Endothelial cell of umbilical vein (primary cell): ENCODE results near the gene ZNF614. TPM values are rescaled to one million over a fixed set of nuclear protein-coding genes. Genes with fewer than 3 reads are reported as not detected.

Experiments
- BruUV-seq: library from RNA; stranded (reverse); fragments of 400-500 nt; replicated peaks from 2 replicates; lab custom pipeline; 2021; lab: Mats Ljungman, UMichigan
- CTCF ChIA-PET: fragments of 300-600, 350-600 bp; sonication (Branson Sonifier 250); formaldehyde crosslinking; loops from one replicate; lab custom pipeline; 2021; ENCODE audit warnings: antibody characterized with exemption, inconsistent platforms; lab: Charles Lee
- POLR2A ChIA-PET: fragments of 300-600, 350-600 bp; sonication (Branson Sonifier 250); formaldehyde crosslinking; loops from one replicate; lab custom pipeline; 2021; ENCODE audit warnings: antibody characterized with exemption, inconsistent platforms; lab: Charles Lee
- DNase-seq: peaks from one replicate; pipeline ENCODE4 v3.0.0-alpha.2; 2011; ENCODE audit warnings: low read depth, low spot score
- FAIRE-seq: peaks from 2 replicates; lab custom pipeline; 2011; peaks lifted over from hg19 to GRCh38; lab: Jason Lieb, UNC
- H2AFZ ChIP-seq: 2 replicates; pipeline ENCODE4 v1.6.0; 2012; ENCODE audit warnings: low read depth, low read length, control low read depth, inconsistent platforms
- H3K27ac ChIP-seq: 2 replicates; pipeline ENCODE4 v1.5.1; 2011; ENCODE audit warnings: low read depth, mild to moderate bottlenecking, control low read depth, low read length, moderate library complexity; ENCODE audit not compliant: insufficient read depth
- H3K27me3 ChIP-seq, 2 experiments: 2 replicates each; pipeline versions ENCODE4 v1.6.0 to v1.6.1; 2011; ENCODE audit warnings: low read length in 2 of 2, mixed read lengths in 1 of 2; ENCODE audit not compliant: control insufficient read depth in 2 of 2, insufficient read depth in 2 of 2
- H3K36me3 ChIP-seq, 2 experiments: 2 replicates in 1 of 2; 3 replicates in 1 of 2; pipeline ENCODE4 v1.5.1; 2011; ENCODE audit warnings: low read length in 2 of 2, mild to moderate bottlenecking in 1 of 2, moderate library complexity in 1 of 2; ENCODE audit not compliant: control insufficient read depth in 2 of 2, insufficient read depth in 2 of 2; ENCODE audit errors: extremely low read depth in 1 of 2
- H3K4me1 ChIP-seq: 3 replicates; pipeline ENCODE4 v1.5.1; 2011; ENCODE audit warnings: mild to moderate bottlenecking, low read length; ENCODE audit not compliant: control insufficient read depth, insufficient read depth; ENCODE audit errors: extremely low read depth
- H3K4me2 ChIP-seq: 2 replicates; pipeline ENCODE4 v1.6.1; 2011; ENCODE audit warnings: low read length, control low read depth, mixed read lengths; ENCODE audit not compliant: insufficient read depth
- H3K4me3 ChIP-seq, 3 experiments: fragments of 200-600 bp in 1 of 3; sonication (generic), shearing (Covaris generic) in 1 of 3; replicated peaks in 1 of 3; 2 replicates each; pipeline ENCODE4 v1.5.1; 2011 to 2016; ENCODE audit warnings: control low read depth in 3 of 3, low read length in 3 of 3, mild to moderate bottlenecking in 2 of 3, inconsistent platforms in 1 of 3, low read depth in 1 of 3, moderate library complexity in 1 of 3; ENCODE audit not compliant: insufficient read depth in 1 of 3
- H3K79me2 ChIP-seq: 2 replicates; pipeline ENCODE4 v1.6.0; 2012; ENCODE audit warnings: low read length, inconsistent platforms; ENCODE audit not compliant: control insufficient read depth, insufficient read depth
- H3K9ac ChIP-seq: replicated peaks from 2 replicates; pipeline ENCODE3; 2011; ENCODE audit warnings: low read length, control low read depth; ENCODE audit not compliant: insufficient read depth; ENCODE audit errors: extremely low read depth
- H3K9me1 ChIP-seq: replicated peaks from 3 replicates; pipeline ENCODE4 v1.6.0; 2011; ENCODE audit warnings: mild to moderate bottlenecking, low read length; ENCODE audit not compliant: control insufficient read depth, insufficient read depth; ENCODE audit errors: extremely low read depth
- H3K9me3 ChIP-seq: replicated peaks from 2 replicates; pipeline ENCODE4 v1.5.1; 2012; ENCODE audit warnings: low read length, inconsistent platforms; ENCODE audit not compliant: control insufficient read depth, insufficient read depth
- H4K20me1 ChIP-seq: replicated peaks from 2 replicates; pipeline ENCODE3; 2011; ENCODE audit warnings: mild to moderate bottlenecking, low read length; ENCODE audit not compliant: control insufficient read depth, insufficient read depth; ENCODE audit errors: extremely low read depth
- EZH2 ChIP-seq: IDR thresholded peaks from 2 replicates; pipeline ENCODE4 v1.6.1; 2012; ENCODE audit warnings: borderline replicate concordance, low read depth, mild to moderate bottlenecking, moderate library complexity, low read length, inconsistent platforms; ENCODE audit not compliant: severe bottlenecking
- FOS ChIP-seq: IDR thresholded peaks from 2 replicates; pipeline ENCODE4 v1.6.1; 2011; ENCODE audit warnings: mild to moderate bottlenecking, low read length, moderate library complexity, borderline replicate concordance; ENCODE audit not compliant: insufficient read depth
- GATA2 ChIP-seq: IDR thresholded peaks from 2 replicates; pipeline ENCODE4 v1.7.0; 2011; ENCODE audit warnings: low read depth, mild to moderate bottlenecking, moderate library complexity, mixed read lengths, low read length; ENCODE audit not compliant: insufficient read length, insufficient read depth
- JUN ChIP-seq: IDR thresholded peaks from 2 replicates; pipeline ENCODE4 v1.6.1; 2011; ENCODE audit warnings: borderline replicate concordance, low read depth; ENCODE audit not compliant: insufficient read length, insufficient read depth
- MYC ChIP-seq: IDR thresholded peaks from one replicate; pipeline ENCODE4 v1.6.1; 2011; ENCODE audit warnings: mild to moderate bottlenecking, low read depth, low read length
- POLR2A ChIP-seq: IDR thresholded peaks from 2 replicates; pipeline ENCODE4 v1.6.1; 2012; ENCODE audit warnings: low read depth, mild to moderate bottlenecking, control low read depth, low read length
- POLR2AphosphoS5 ChIP-seq: IDR thresholded peaks from 2 replicates; pipeline ENCODE4 v1.6.1; 2012; ENCODE audit warnings: low read depth, mild to moderate bottlenecking, control low read depth, low read length, moderate library complexity; ENCODE audit not compliant: insufficient read depth
- dilution Hi-C: fragments of 300-500 bp; cut with MboI; formaldehyde crosslinking; loops from one replicate; pipeline ENCODE4 v1.15.0; 2019; ENCODE audit warnings: low sequenced_read_pairs; ENCODE audit not compliant: extremely low pct_ligation_motif_present
- intact Hi-C: fragments of 100-400 bp; cut with micrococcal nuclease; formaldehyde crosslinking; loops from one replicate; pipeline ENCODE4 v1.10.0; 2022
- polyA plus RNA-seq, 4 experiments: library from polyadenylated mRNA; depleted of rRNA in 3 of 4; stranded (reverse) in 3 of 4; unstranded in 1 of 4; fragments of >200 nt; gene quantifications; 2 replicates each; pipeline versions ENCODE4 v1.2.1 to v1.2.3, GENCODE V29; 2011 to 2012; ENCODE audit warnings: missing spikeins in 1 of 4
- total RNA-seq: library from RNA; stranded (reverse); gene quantifications from 2 replicates; pipeline ENCODE4 v1.2.3, GENCODE V29; 2021
- TF ChIP-seq, protein P1 (sequence below), 2 donors: IDR thresholded peaks; 1 replicate in 1 of 2; 2 replicates in 1 of 2; pipeline ENCODE4 v1.5.1; 2011; ENCODE audit warnings: low read length in 2 of 2, mild to moderate bottlenecking in 2 of 2, moderate library complexity in 2 of 2, control low read depth in 1 of 2, inconsistent platforms in 1 of 2, low read depth in 1 of 2; ENCODE audit not compliant: insufficient read depth in 1 of 2; ENCODE audit errors: extremely low read depth in 1 of 2
- TF ChIP-seq, protein P2 (sequence below): IDR thresholded peaks from 2 replicates; pipeline ENCODE4 v1.6.1; 2011; ENCODE audit not compliant: insufficient read depth, insufficient read length

The ZNF614 gene
- total and polyA plus RNA-seq, 2 donors (not counting 3 experiments of a cell fraction or from before 2014, with no cell fraction given): 2.5 to 7.8 TPM

GRCh38 chr19:51986309-51987291 is 41.6 kb downstream of the ZNF614 start, which contains the start of gene ZNF350:
TSS of gene ZNF350 (minus strand) at chr19:51986840. CDS start at chr19:51974360, 12,480 bp downstream.
- H3K9me1 ChIP-seq: no peaks in the 10 kb centered on the region
- BruUV-seq: TSS peak; percentile 59
- no peaks in the 10 kb centered on the region for H3K27me3 ChIP-seq
- H3K9me3 ChIP-seq: no peaks in the 10 kb centered on the region
- peaks cover 2% of the 10 kb centered on the region for H3K4me1 ChIP-seq
- ChIA-PET POLR2A (no interaction called here), CTCF (no interaction called here)
- dilution Hi-C loops: no loop called here
- intact Hi-C loops: loop anchor here (1.0 to 2.0 kb wide), 5 partner anchors 22 to 81 kb away; partner anchors contain the start of genes ZNF432, ZNF613, ZNF614 and ZNF615
- H3K4me3 ChIP-seq: peak within 1 kb of the TSS; percentile 58 to 80 (median 61)
- DNase-seq (peak; percentile 95), FAIRE-seq (peak; percentile 97)
- H3K27ac ChIP-seq: peak within 1 kb of the TSS; percentile 48
- peak within 1 kb of the TSS; percentile 78 for H2AFZ ChIP-seq
- no peaks in the 10 kb centered on the region for H4K20me1 ChIP-seq
- H3K4me2 ChIP-seq: peak within 1 kb of the TSS; percentile 38
- no peaks in the 10 kb centered on the region for H3K36me3 ChIP-seq
- TF ChIP-seq MYC: no peak
- TF ChIP-seq POLR2A: no peak
- peak; percentile 13 for TF ChIP-seq POLR2AphosphoS5
- TF ChIP-seq EZH2: no peak
- H3K9ac ChIP-seq: peak within 1 kb of the TSS; percentile 81
- H3K79me2 ChIP-seq: peaks cover 8% of the 10 kb centered on the region

- intact Hi-C loops: no loop called here
- dilution Hi-C loops: no loop called here
- Histone ChIP-seq H3K4me3 (no peak overlapping the region), H3K4me1 (peaks cover 2% of the 10 kb centered on the region), H3K79me2 (peaks cover 8% of the 10 kb centered on the region), H3K27me3 (no peaks in the 10 kb centered on the region), H3K9me1 (no peaks in the 10 kb centered on the region), H4K20me1 (no peaks in the 10 kb centered on the region), H2AFZ (no peak overlapping the region), H3K27ac (no peak overlapping the region), H3K9me3 (no peaks in the 10 kb centered on the region), H3K9ac (no peak overlapping the region), H3K36me3 (peaks cover 0 to 1% of the 10 kb centered on the region in 2 experiments), H3K4me2 (no peak overlapping the region)
- no TSS peak for BruUV-seq
- TF ChIP-seq POLR2A (no peak), FOS (no peak), JUN (no peak), GATA2 (no peak), MYC (no peak), POLR2AphosphoS5 (no peak), EZH2 (no peak)
- TF ChIP-seq, protein P1, sequence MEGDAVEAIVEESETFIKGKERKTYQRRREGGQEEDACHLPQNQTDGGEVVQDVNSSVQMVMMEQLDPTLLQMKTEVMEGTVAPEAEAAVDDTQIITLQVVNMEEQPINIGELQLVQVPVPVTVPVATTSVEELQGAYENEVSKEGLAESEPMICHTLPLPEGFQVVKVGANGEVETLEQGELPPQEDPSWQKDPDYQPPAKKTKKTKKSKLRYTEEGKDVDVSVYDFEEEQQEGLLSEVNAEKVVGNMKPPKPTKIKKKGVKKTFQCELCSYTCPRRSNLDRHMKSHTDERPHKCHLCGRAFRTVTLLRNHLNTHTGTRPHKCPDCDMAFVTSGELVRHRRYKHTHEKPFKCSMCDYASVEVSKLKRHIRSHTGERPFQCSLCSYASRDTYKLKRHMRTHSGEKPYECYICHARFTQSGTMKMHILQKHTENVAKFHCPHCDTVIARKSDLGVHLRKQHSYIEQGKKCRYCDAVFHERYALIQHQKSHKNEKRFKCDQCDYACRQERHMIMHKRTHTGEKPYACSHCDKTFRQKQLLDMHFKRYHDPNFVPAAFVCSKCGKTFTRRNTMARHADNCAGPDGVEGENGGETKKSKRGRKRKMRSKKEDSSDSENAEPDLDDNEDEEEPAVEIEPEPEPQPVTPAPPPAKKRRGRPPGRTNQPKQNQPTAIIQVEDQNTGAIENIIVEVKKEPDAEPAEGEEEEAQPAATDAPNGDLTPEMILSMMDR (IDR thresholded peaks at IDR 0.05; ENCODE audit: extremely low read depth in 1 of 2, insufficient read depth in 1 of 2, low read depth in 1 of 2, low read length in 2 of 2): no peak
- TF ChIP-seq, protein P2, sequence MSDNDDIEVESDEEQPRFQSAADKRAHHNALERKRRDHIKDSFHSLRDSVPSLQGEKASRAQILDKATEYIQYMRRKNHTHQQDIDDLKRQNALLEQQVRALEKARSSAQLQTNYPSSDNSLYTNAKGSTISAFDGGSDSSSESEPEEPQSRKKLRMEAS: no peak
- POLR2A ChIA-PET: no interaction called here
- CTCF ChIA-PET: no interaction called here
- DNase-seq (no peak), FAIRE-seq (no peak)
Measured at GRCh38 chr19:51983361-51983760, 44.8 kb downstream of the ZNF614 start.
